ENCODE data around the gene PCDHB1.
A peak's percentile ranks its signal among the peaks of the same experiment; 100 is the strongest.

DNA sequence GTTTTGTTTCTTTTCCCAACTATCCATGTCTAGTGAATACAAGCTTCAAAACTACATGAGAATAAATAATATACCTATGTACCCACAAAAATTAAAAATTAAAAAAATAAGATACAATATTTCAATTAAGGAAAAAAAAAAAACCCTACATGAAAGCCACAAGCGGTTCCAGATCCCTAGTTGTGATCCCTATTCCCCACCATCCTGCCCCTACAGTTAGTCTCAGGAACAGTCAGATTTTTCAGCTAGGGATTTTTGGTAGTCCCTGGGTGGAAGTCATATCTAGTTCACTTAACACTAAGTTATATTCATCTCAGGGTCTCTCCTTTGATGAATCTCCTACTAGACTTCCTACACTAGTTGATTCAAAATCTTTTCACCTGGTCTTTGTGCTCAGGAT, 18.5 kb upstream of the PCDHB1 start:
- TF ChIP-seq RAD21 (IDR thresholded peaks at IDR 0.05 in 1 of 2, conservative IDR thresholded peaks at IDR 0.05 in 1 of 2; ENCODE audit: low read depth in 2 of 2, low read length in 2 of 2): peak; percentile 20 to 52
- TF ChIP-seq, protein P1, sequence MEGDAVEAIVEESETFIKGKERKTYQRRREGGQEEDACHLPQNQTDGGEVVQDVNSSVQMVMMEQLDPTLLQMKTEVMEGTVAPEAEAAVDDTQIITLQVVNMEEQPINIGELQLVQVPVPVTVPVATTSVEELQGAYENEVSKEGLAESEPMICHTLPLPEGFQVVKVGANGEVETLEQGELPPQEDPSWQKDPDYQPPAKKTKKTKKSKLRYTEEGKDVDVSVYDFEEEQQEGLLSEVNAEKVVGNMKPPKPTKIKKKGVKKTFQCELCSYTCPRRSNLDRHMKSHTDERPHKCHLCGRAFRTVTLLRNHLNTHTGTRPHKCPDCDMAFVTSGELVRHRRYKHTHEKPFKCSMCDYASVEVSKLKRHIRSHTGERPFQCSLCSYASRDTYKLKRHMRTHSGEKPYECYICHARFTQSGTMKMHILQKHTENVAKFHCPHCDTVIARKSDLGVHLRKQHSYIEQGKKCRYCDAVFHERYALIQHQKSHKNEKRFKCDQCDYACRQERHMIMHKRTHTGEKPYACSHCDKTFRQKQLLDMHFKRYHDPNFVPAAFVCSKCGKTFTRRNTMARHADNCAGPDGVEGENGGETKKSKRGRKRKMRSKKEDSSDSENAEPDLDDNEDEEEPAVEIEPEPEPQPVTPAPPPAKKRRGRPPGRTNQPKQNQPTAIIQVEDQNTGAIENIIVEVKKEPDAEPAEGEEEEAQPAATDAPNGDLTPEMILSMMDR (IDR thresholded peaks at IDR 0.05; ENCODE audit: control extremely low read depth in 1 of 3, insufficient read depth in 1 of 3, low read depth in 1 of 3, low read length in 3 of 3): peak in 2 of 3 experiments; percentile 18 to 32; a peak in 2 of 4 replicates
- no peak for TF ChIP-seq CEBPB (IDR thresholded peaks at IDR 0.05; ENCODE audit: low read depth, low read length)
- no peak for TF ChIP-seq EP300 (IDR thresholded peaks at IDR 0.05; ENCODE audit: borderline replicate concordance in 1 of 2, low read depth in 2 of 2, low read length in 2 of 2)
- TF ChIP-seq SIN3A (conservative IDR thresholded peaks at IDR 0.05 in 1 of 2, IDR thresholded peaks at IDR 0.05 in 1 of 2; ENCODE audit: low read depth in 1 of 2, low read length in 2 of 2): no peak
- TF ChIP-seq JUND (IDR thresholded peaks at IDR 0.05; ENCODE audit: low read length): no peak
- TF ChIP-seq HDAC6 (IDR thresholded peaks at IDR 0.05; ENCODE audit: low read depth, low read length): no peak
- TF ChIP-seq GABPA (IDR thresholded peaks at IDR 0.05; ENCODE audit: borderline replicate concordance, insufficient read depth, low read length): no peak
- TF ChIP-seq MAFK (IDR thresholded peaks at IDR 0.05; ENCODE audit: low read depth, low read length): no peak
- no peak for TF ChIP-seq EZH2 (IDR thresholded peaks at IDR 0.05; ENCODE audit: low read depth, low read length, severe bottlenecking)

Measured in H1 (cell line).